Keratinocyte (primary cell): Measurements from ENCODE around the gene AHCYL2. TPM values are rescaled to one million over a fixed set of nuclear protein-coding genes. Genes with fewer than 3 reads are reported as not detected.
A peak's percentile ranks its signal among the peaks of the same experiment; 100 is the strongest.

Experiments
- DNase-seq: peaks from one replicate; pipeline ENCODE4 v3.0.0-alpha.2; 2011; ENCODE audit warnings: low read depth, missing footprints, low spot score
- FAIRE-seq: peaks from 2 replicates; lab custom pipeline; 2011; peaks lifted over from hg19 to GRCh38; lab: Jason Lieb, UNC
- H2AFZ ChIP-seq: 2 replicates; pipeline ENCODE4 v1.6.0; 2012; ENCODE audit warnings: low read length, control low read depth, inconsistent platforms; ENCODE audit not compliant: control insufficient read depth
- H3K27ac ChIP-seq: 2 replicates; pipeline ENCODE4 v1.5.1; 2011; ENCODE audit warnings: low read length; ENCODE audit not compliant: control insufficient read depth, insufficient read depth
- H3K27me3 ChIP-seq: 3 replicates; pipeline ENCODE4 v1.6.0; 2011; ENCODE audit warnings: low read length; ENCODE audit not compliant: control insufficient read depth, insufficient read depth; ENCODE audit errors: extremely low read depth
- H3K36me3 ChIP-seq, 2 experiments: 2 replicates in 1 of 2; 3 replicates in 1 of 2; pipeline ENCODE4 v1.5.1; 2011; ENCODE audit warnings: low read length in 2 of 2, mild to moderate bottlenecking in 1 of 2; ENCODE audit not compliant: control insufficient read depth in 2 of 2, insufficient read depth in 2 of 2; ENCODE audit errors: extremely low read depth in 1 of 2
- H3K4me1 ChIP-seq: 3 replicates; pipeline ENCODE4 v1.5.1; 2011; ENCODE audit warnings: low read length; ENCODE audit not compliant: control insufficient read depth, insufficient read depth; ENCODE audit errors: extremely low read depth
- H3K4me2 ChIP-seq: 3 replicates; pipeline ENCODE4 v1.6.0; 2011; ENCODE audit warnings: low read depth, low read length; ENCODE audit not compliant: control insufficient read depth, insufficient read depth; ENCODE audit errors: extremely low read depth
- H3K4me3 ChIP-seq, 3 experiments: fragments of 200-600 bp in 1 of 3; sonication (generic) in 1 of 3; 2 replicates in 2 of 3; 3 replicates in 1 of 3; pipeline ENCODE4 v1.5.1; 2011 to 2016; ENCODE audit warnings: low read length in 3 of 3, mild to moderate bottlenecking in 3 of 3, control low read depth in 2 of 3, inconsistent platforms in 1 of 3, low read depth in 1 of 3, mixed read lengths in 1 of 3, mixed run types in 1 of 3, moderate library complexity in 1 of 3; ENCODE audit not compliant: control insufficient read depth in 2 of 3, insufficient read depth in 2 of 3; ENCODE audit errors: extremely low read depth in 1 of 3
- H3K79me2 ChIP-seq: 2 replicates; pipeline ENCODE4 v1.6.0; 2012; ENCODE audit warnings: low read length; ENCODE audit not compliant: control insufficient read depth, insufficient read depth
- H3K9ac ChIP-seq: 3 replicates; pipeline ENCODE4 v1.6.0; 2011; ENCODE audit warnings: low read length; ENCODE audit not compliant: control insufficient read depth, insufficient read depth; ENCODE audit errors: extremely low read depth
- H3K9me1 ChIP-seq: 3 replicates; pipeline ENCODE4 v1.6.0; 2011; ENCODE audit warnings: low read length; ENCODE audit not compliant: control insufficient read depth, insufficient read depth; ENCODE audit errors: extremely low read depth
- H3K9me3 ChIP-seq: 2 replicates; pipeline ENCODE4 v1.5.1; 2012; ENCODE audit warnings: low read depth, low read length; ENCODE audit not compliant: control insufficient read depth
- H4K20me1 ChIP-seq: 3 replicates; pipeline ENCODE4 v1.6.0; 2011; ENCODE audit warnings: low read length; ENCODE audit not compliant: control insufficient read depth, insufficient read depth; ENCODE audit errors: extremely low read depth
- CTCF ChIP-seq, 3 experiments: IDR thresholded peaks in 1 of 3; conservative IDR thresholded peaks in 1 of 3; optimal IDR thresholded peaks in 1 of 3; 2 replicates in 2 of 3; 3 replicates in 1 of 3; pipeline versions ENCODE3 to v1.5.1; 2011; ENCODE audit warnings: low read length in 3 of 3, mild to moderate bottlenecking in 3 of 3, moderate library complexity in 2 of 3, control low read depth in 1 of 3, inconsistent platforms in 1 of 3; ENCODE audit not compliant: insufficient read depth in 2 of 3; ENCODE audit errors: extremely low read depth in 1 of 3
- EZH2 ChIP-seq: IDR thresholded peaks from one replicate; pipeline ENCODE4 v1.6.1; 2012; ENCODE audit warnings: inconsistent platforms, mild to moderate bottlenecking, low read length, moderate library complexity
- dilution Hi-C: fragments of 300-500 bp; cut with MboI; formaldehyde crosslinking; loops from one replicate; pipeline ENCODE4 v1.7.0; 2020; ENCODE audit warnings: low sequenced_read_pairs; ENCODE audit not compliant: extremely low pct_ligation_motif_present
- polyA plus RNA-seq, 5 experiments: library from polyadenylated mRNA; depleted of rRNA in 3 of 5; stranded (reverse) in 3 of 5; stranded (forward) in 1 of 5; unstranded in 1 of 5; fragments of >200 nt; gene quantifications; 1 replicate in 1 of 5; 2 replicates in 3 of 5; 3 replicates in 1 of 5; pipeline versions ENCODE4 v1.2.1 to v1.2.3, GENCODE V29; 2011 to 2012; ENCODE audit warnings: missing spikeins in 2 of 5, low read depth in 1 of 5, low replicate concordance in 1 of 5

AHCYL2 gene
- polyA plus RNA-seq, 1 donor (not counting 4 experiments of a cell fraction or from before 2014, with no cell fraction given), result 32.8 TPM

GRCh38 chr7:129401228-129401966, 176.6 kb downstream of the AHCYL2 start:
- no peaks in the 10 kb centered on the region for H3K79me2 ChIP-seq
- H3K36me3 ChIP-seq, result peaks cover 3 to 6% of the 10 kb centered on the region in 2 experiments
- no peaks in the 10 kb centered on the region for H3K9me1 ChIP-seq
- no peaks in the 10 kb centered on the region for H3K9me3 ChIP-seq
- FAIRE-seq, result no peak
- dilution Hi-C loops, result no loop called here
- H2AFZ ChIP-seq, result no peak overlapping the region
- H3K9ac ChIP-seq, result no peak overlapping the region
- TF ChIP-seq EZH2 (no peak), CTCF (optimal IDR thresholded peaks at IDR 0.05 in 1 of 3, IDR thresholded peaks at IDR 0.05 in 1 of 3, conservative IDR thresholded peaks at IDR 0.05 in 1 of 3; ENCODE audit: extremely low read depth in 1 of 3, insufficient read depth in 2 of 3, low read length in 3 of 3) (no peak)
- no peaks in the 10 kb centered on the region for H4K20me1 ChIP-seq
- no peak for DNase-seq
- H3K4me3 ChIP-seq, result no peak overlapping the region
- H3K4me2 ChIP-seq, result no peak overlapping the region
- H3K27ac ChIP-seq, result no peak overlapping the region
- H3K27me3 ChIP-seq, result no peaks in the 10 kb centered on the region
- H3K4me1 ChIP-seq, result peaks cover 9% of the 10 kb centered on the region

GRCh38 chr7:129401967-129402860, 177.4 kb downstream of the AHCYL2 start:
- FAIRE-seq (no peak), DNase-seq (no peak)
- Histone ChIP-seq H3K9me1 (no peaks in the 10 kb centered on the region), H3K9ac (no peak overlapping the region), H3K79me2 (no peaks in the 10 kb centered on the region), H2AFZ (no peak overlapping the region), H3K36me3 (peaks cover 3 to 6% of the 10 kb centered on the region in 2 experiments), H3K27ac (no peak overlapping the region), H3K9me3 (no peaks in the 10 kb centered on the region), H3K4me3 (no peak overlapping the region), H4K20me1 (no peaks in the 10 kb centered on the region), H3K4me2 (no peak overlapping the region), H3K4me1 (peaks cover 9% of the 10 kb centered on the region), H3K27me3 (no peaks in the 10 kb centered on the region)
- dilution Hi-C loops, result no loop called here
- no peak for TF ChIP-seq EZH2
- peak in 2 of 3 experiments; percentile 36 to 52 for TF ChIP-seq CTCF (optimal IDR thresholded peaks at IDR 0.05 in 1 of 3, IDR thresholded peaks at IDR 0.05 in 1 of 3, conservative IDR thresholded peaks at IDR 0.05 in 1 of 3; ENCODE audit: extremely low read depth in 1 of 3, insufficient read depth in 2 of 3, low read length in 3 of 3)
